HCT116 (cell line): ENCODE results near the gene DET1. TPM values are rescaled to one million over a fixed set of nuclear protein-coding genes. Genes with fewer than 3 reads are reported as not detected.

Source experiments
- ATAC-seq: fragments of 200-7000 bp; cut with Tn5 transposase; 2 replicates; pipeline ENCODE4 v1.9.1; 2020; ENCODE audit warnings: mild to moderate bottlenecking, moderate library complexity
- BruUV-seq: library from RNA; stranded (reverse); fragments of 400-500 nt; replicated peaks from 2 replicates; lab custom pipeline; 2021; lab: Mats Ljungman, UMichigan
- CTCF ChIA-PET: fragments of 300-600 bp; sonication (Branson Sonifier 250); formaldehyde crosslinking; loops from one replicate; lab custom pipeline; 2021; ENCODE audit warnings: antibody characterized with exemption; lab: Charles Lee
- POLR2A ChIA-PET: fragments of 300-600, 350-600 bp; sonication (Branson Sonifier 250); formaldehyde crosslinking; loops from one replicate; lab custom pipeline; 2021; ENCODE audit warnings: antibody characterized with exemption; lab: Charles Lee
- RAD21 ChIA-PET, 2 experiments: fragments of 300-600 bp; sonication (Branson Sonifier 250); formaldehyde crosslinking; loops; one replicate each; lab custom pipeline; 2023; ENCODE audit warnings: low total read pairs in 2 of 2; ENCODE audit not compliant: uncharacterized antibody in 2 of 2, unreplicated experiment in 2 of 2, low non-redundant PET in 1 of 2; lab: Charles Lee
- DNase-seq: peaks from one replicate; pipeline ENCODE4 v3.0.0-alpha.2; 2010; ENCODE audit warnings: low read depth, low spot score
- H2AFZ ChIP-seq: fragments of 200-600 bp; shearing (Covaris generic), sonication (generic); 2 replicates; pipeline ENCODE4 v1.6.1; 2017; ENCODE audit warnings: low read depth, mixed run types, mixed read lengths, antibody characterized with exemption, low read length; ENCODE audit not compliant: poor library complexity, severe bottlenecking
- H3K27ac ChIP-seq: 2 replicates; pipeline ENCODE4 v1.5.1; 2012; ENCODE audit warnings: low read depth, low read length
- H3K27me3 ChIP-seq: fragments of 200-600 bp; sonication (generic); 2 replicates; pipeline ENCODE4 v1.6.1; 2016; ENCODE audit warnings: mixed run types, low read length, mixed read lengths; ENCODE audit not compliant: insufficient read depth
- H3K36me3 ChIP-seq, 2 experiments: fragments of 200-500 bp in 1 of 2; fragments of 200-600 bp in 1 of 2; sonication (Bioruptor generic) in 1 of 2; sonication (generic) in 1 of 2; 2 replicates each; pipeline versions ENCODE4 v1.5.1 to v1.6.1; 2014 to 2016; ENCODE audit warnings: low read length in 2 of 2, inconsistent platforms in 1 of 2, mixed read lengths in 1 of 2, mixed run types in 1 of 2; ENCODE audit not compliant: insufficient read depth in 2 of 2, control insufficient read depth in 1 of 2
- H3K4me1 ChIP-seq, 2 experiments: fragments of 200-600 bp in 1 of 2; sonication (generic) in 1 of 2; 2 replicates each; pipeline versions ENCODE4 v1.5.1 to v1.6.1; 2012 to 2017; ENCODE audit warnings: low read length in 2 of 2, inconsistent platforms in 1 of 2, mild to moderate bottlenecking in 1 of 2, mixed read lengths in 1 of 2, mixed run types in 1 of 2, moderate library complexity in 1 of 2; ENCODE audit not compliant: insufficient read depth in 2 of 2, control insufficient read depth in 1 of 2
- H3K4me2 ChIP-seq: fragments of 200-600 bp; sonication (generic); 2 replicates; pipeline ENCODE4 v1.6.1; 2017; ENCODE audit warnings: mixed run types, low read length, mixed read lengths
- H3K4me3 ChIP-seq, 2 experiments: fragments of 200-600 bp in 1 of 2; sonication (generic) in 1 of 2; replicated peaks in 1 of 2; 2 replicates each; pipeline ENCODE4 v1.5.1; 2011 to 2016; ENCODE audit warnings: low read length in 2 of 2, control low read depth in 1 of 2, low read depth in 1 of 2, mild to moderate bottlenecking in 1 of 2, mixed read lengths in 1 of 2, mixed run types in 1 of 2
- H3K79me2 ChIP-seq: fragments of 200-600 bp; sonication (generic); 2 replicates; pipeline ENCODE4 v1.6.1; 2017; ENCODE audit warnings: mild to moderate bottlenecking, mixed run types, low read length, moderate library complexity, mixed read lengths; ENCODE audit not compliant: insufficient read depth
- H3K9ac ChIP-seq: fragments of 200-600 bp; sonication (generic); 2 replicates; pipeline ENCODE4 v1.6.1; 2016; ENCODE audit warnings: low read length, mixed read lengths
- H3K9me2 ChIP-seq: fragments of 200-600 bp; sonication (generic), shearing (Covaris generic); 2 replicates; pipeline ENCODE4 v1.6.1; 2017; ENCODE audit warnings: mixed run types, mild to moderate bottlenecking, moderate library complexity; ENCODE audit not compliant: insufficient read depth
- H3K9me3 ChIP-seq, 2 experiments: fragments of 200-500 bp in 1 of 2; fragments of 200-600 bp in 1 of 2; sonication (Bioruptor generic) in 1 of 2; sonication (generic) in 1 of 2; 2 replicates each; pipeline ENCODE4 v1.6.1; 2014 to 2017; ENCODE audit warnings: low read length in 2 of 2, mixed read lengths in 2 of 2, inconsistent platforms in 1 of 2, low read depth in 1 of 2, mild to moderate bottlenecking in 1 of 2, mixed run types in 1 of 2, moderate library complexity in 1 of 2; ENCODE audit not compliant: control insufficient read depth in 1 of 2, insufficient read depth in 1 of 2
- H4K20me1 ChIP-seq: fragments of 200-600 bp; sonication (generic), shearing (Covaris generic); 2 replicates; pipeline ENCODE4 v1.6.1; 2017; ENCODE audit warnings: mixed run types, mild to moderate bottlenecking, moderate library complexity; ENCODE audit not compliant: insufficient read depth
- CBX3 ChIP-seq: IDR thresholded peaks from 2 replicates; pipeline ENCODE4 v1.6.1; 2012; ENCODE audit warnings: low read depth
- CEBPB ChIP-seq: IDR thresholded peaks from 2 replicates; pipeline ENCODE4 v1.6.1; 2012; ENCODE audit warnings: low read depth
- EGR1 ChIP-seq: IDR thresholded peaks from 2 replicates; pipeline ENCODE4 v1.6.1; 2012; ENCODE audit warnings: low read depth
- ELF1 ChIP-seq: IDR thresholded peaks from 2 replicates; pipeline ENCODE4 v1.6.1; 2012; ENCODE audit warnings: low read depth, borderline replicate concordance
- EZH2 ChIP-seq: fragments of 200-600 bp; sonication (generic); IDR thresholded peaks from 2 replicates; pipeline ENCODE4 v1.6.1; 2017; ENCODE audit warnings: antibody characterized with exemption, mixed run types
- FOSL1 ChIP-seq: IDR thresholded peaks from 2 replicates; pipeline ENCODE4 v1.6.1; 2012; ENCODE audit warnings: low read depth
- RAD21 ChIP-seq: IDR thresholded peaks from 2 replicates; pipeline ENCODE4 v1.6.1; 2012; ENCODE audit warnings: low read depth, mild to moderate bottlenecking
- SIN3A ChIP-seq: IDR thresholded peaks from 2 replicates; pipeline ENCODE4 v1.6.1; 2012; ENCODE audit warnings: low read depth
- SP1 ChIP-seq: IDR thresholded peaks from 2 replicates; pipeline ENCODE4 v1.6.1; 2012; ENCODE audit warnings: low read depth
- SRF ChIP-seq: IDR thresholded peaks from 2 replicates; pipeline ENCODE4 v1.6.1; 2012; ENCODE audit warnings: low read depth
- TCF7L2 ChIP-seq: IDR thresholded peaks from 2 replicates; pipeline ENCODE4 v1.7.0; 2011; ENCODE audit warnings: borderline replicate concordance, inconsistent platforms; ENCODE audit not compliant: insufficient read depth, insufficient read length; ENCODE audit errors: extremely low read depth
- YY1 ChIP-seq: IDR thresholded peaks from 2 replicates; pipeline ENCODE4 v1.6.1; 2011; ENCODE audit warnings: low read length, low read depth, moderate library complexity, mild to moderate bottlenecking; ENCODE audit not compliant: insufficient replicate concordance; ENCODE audit errors: extremely low read depth
- ZNF274 ChIP-seq: fragments of 200-500 bp; sonication (Bioruptor generic); IDR thresholded peaks from 2 replicates; pipeline ENCODE4 v1.6.1; 2014; ENCODE audit warnings: mild to moderate bottlenecking, low read depth, low read length, inconsistent platforms
- intact Hi-C: fragments of 100-400 bp; cut with micrococcal nuclease; formaldehyde crosslinking; loops from 2 replicates; pipeline ENCODE4 v1.10.0; 2022
- total RNA-seq: library from RNA; stranded (reverse); gene quantifications from one replicate; pipeline ENCODE4 v1.2.1, GENCODE V29; 2021; ENCODE audit not compliant: unreplicated experiment
- TF ChIP-seq, protein P1 (sequence below): IDR thresholded peaks from 2 replicates; pipeline ENCODE4 v1.6.1; 2012; ENCODE audit warnings: low read depth

Gene DET1
- total RNA-seq, 1 experiment from 2014 or later = 2.5 TPM

DNA sequence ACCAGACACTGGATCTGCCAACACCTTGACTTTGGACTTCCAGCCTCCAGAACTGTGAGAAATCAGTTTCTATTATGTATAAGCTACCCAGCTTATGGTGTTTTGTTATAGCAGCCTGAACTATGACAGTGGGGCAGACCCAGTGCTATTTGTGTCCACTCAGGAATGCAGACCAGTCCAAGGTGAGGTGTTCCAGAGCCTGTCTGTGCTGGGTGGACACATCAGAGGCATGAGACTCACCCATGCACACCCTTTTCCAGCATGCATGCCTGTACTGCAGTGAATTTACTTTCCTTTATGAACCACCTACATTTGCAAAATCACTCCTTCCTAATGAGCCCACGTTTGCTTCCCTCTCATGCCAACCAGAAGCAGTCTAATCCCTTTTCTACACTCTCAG is 27.6 kb upstream of the DET1 start (continued):
- TF ChIP-seq EZH2 (no peak), EGR1 (no peak)

DNA sequence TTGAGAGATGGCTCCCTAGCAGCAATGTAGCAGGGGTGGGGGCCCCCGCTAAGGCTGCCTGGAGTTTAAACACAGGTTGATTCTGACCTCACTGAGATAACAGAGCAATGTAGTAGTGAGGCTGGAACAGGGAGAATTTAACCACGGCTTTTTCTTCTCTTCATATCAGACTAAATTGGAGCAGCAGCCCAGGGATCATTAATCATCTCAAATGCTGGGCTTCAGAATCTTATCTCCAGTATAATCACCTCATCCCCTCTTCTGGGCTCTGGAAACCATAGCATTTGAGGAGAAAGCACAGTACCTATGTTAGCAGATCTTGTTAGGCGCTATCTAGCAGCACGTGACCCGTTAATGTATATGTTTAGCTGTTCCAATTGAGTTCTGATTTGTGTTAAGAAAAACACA is 25.4 kb upstream of the DET1 start:
- ChIA-PET CTCF (no interaction called here), RAD21 (no interaction called here), POLR2A (no interaction called here)
- Histone ChIP-seq H3K4me3 (no peak overlapping the region), H3K27ac (no peak overlapping the region), H3K27me3 (peaks cover 6% of the 10 kb centered on the region), H3K4me2 (no peak overlapping the region), H2AFZ (no peak overlapping the region), H3K4me1 (no peaks in the 10 kb centered on the region), H4K20me1 (no peaks in the 10 kb centered on the region), H3K36me3 (no peaks in the 10 kb centered on the region), H3K79me2 (no peaks in the 10 kb centered on the region), H3K9me2 (no peaks in the 10 kb centered on the region), H3K9me3 (no peaks in the 10 kb centered on the region), H3K9ac (no peak overlapping the region)
- BruUV-seq = no TSS peak
- no peak for ATAC-seq
- no peak for DNase-seq
- intact Hi-C loops = no loop called here
- TF ChIP-seq SP1 = no peak

DNA sequence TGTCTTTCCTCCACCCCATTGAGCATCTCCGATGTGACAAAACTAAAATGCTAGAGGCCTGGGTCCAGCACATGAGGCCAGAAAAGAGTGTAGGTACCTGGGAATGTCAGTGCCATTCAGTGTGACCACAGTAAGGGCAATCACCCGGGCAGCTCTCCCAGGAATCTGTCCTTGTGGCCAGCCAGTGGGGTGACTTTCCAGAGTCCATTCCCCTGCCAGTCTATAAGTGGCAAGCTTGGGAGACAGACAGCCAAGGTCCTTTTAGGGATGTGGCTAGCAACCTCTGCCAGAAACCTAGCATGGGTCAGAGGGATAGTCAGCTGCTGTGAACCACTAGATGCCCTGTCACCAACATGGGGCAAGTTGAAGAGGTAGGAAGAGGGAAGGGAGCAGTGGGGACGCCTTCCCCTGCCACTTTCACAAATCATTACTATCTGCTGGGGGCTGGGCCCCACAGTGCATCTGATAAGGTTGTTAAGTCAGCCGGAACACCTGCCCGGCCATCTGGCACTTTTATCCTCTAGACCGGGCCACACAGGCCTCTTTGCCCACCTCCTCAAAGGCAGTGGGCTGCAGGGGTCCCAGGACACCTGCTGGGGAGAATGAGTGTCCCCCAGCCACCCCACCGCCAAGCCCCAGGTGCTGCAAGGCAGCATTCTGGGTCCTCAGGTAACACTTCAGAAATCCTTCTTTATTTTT is 24.8 kb upstream of the DET1 start:
- Histone ChIP-seq H3K9me3 (no peaks in the 10 kb centered on the region), H3K4me3 (no peak overlapping the region), H3K9ac (no peak overlapping the region), H3K9me2 (no peaks in the 10 kb centered on the region), H3K27me3 (peaks cover 6% of the 10 kb centered on the region), H3K4me1 (no peaks in the 10 kb centered on the region), H3K27ac (no peak overlapping the region), H3K36me3 (no peaks in the 10 kb centered on the region), H4K20me1 (no peaks in the 10 kb centered on the region), H2AFZ (no peak overlapping the region), H3K4me2 (no peak overlapping the region), H3K79me2 (no peaks in the 10 kb centered on the region)
- TF ChIP-seq TCF7L2 (no peak), SRF (no peak), FOSL1 (no peak), CEBPB (no peak), EZH2 (no peak), CBX3 (no peak), ELF1 (no peak), ZNF274 (no peak), RAD21 (no peak), SP1 (no peak), SIN3A (no peak), YY1 (no peak)
- TF ChIP-seq, protein P1, sequence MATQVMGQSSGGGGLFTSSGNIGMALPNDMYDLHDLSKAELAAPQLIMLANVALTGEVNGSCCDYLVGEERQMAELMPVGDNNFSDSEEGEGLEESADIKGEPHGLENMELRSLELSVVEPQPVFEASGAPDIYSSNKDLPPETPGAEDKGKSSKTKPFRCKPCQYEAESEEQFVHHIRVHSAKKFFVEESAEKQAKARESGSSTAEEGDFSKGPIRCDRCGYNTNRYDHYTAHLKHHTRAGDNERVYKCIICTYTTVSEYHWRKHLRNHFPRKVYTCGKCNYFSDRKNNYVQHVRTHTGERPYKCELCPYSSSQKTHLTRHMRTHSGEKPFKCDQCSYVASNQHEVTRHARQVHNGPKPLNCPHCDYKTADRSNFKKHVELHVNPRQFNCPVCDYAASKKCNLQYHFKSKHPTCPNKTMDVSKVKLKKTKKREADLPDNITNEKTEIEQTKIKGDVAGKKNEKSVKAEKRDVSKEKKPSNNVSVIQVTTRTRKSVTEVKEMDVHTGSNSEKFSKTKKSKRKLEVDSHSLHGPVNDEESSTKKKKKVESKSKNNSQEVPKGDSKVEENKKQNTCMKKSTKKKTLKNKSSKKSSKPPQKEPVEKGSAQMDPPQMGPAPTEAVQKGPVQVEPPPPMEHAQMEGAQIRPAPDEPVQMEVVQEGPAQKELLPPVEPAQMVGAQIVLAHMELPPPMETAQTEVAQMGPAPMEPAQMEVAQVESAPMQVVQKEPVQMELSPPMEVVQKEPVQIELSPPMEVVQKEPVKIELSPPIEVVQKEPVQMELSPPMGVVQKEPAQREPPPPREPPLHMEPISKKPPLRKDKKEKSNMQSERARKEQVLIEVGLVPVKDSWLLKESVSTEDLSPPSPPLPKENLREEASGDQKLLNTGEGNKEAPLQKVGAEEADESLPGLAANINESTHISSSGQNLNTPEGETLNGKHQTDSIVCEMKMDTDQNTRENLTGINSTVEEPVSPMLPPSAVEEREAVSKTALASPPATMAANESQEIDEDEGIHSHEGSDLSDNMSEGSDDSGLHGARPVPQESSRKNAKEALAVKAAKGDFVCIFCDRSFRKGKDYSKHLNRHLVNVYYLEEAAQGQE = no peak
- no TSS peak for BruUV-seq
- DNase-seq = no peak
- POLR2A ChIA-PET = no interaction called here
- no peak for ATAC-seq
- CTCF ChIA-PET = no interaction called here
- RAD21 ChIA-PET = no interaction called here
- intact Hi-C loops = no loop called here
